ENCODE results near the gene CXorf66.
"Not testable (repeated sequence)": the region's sequence is repeated elsewhere in the genome, so short reads cannot be mapped to it uniquely, and the experiment has no call there.

The CXorf66 gene

DNA sequence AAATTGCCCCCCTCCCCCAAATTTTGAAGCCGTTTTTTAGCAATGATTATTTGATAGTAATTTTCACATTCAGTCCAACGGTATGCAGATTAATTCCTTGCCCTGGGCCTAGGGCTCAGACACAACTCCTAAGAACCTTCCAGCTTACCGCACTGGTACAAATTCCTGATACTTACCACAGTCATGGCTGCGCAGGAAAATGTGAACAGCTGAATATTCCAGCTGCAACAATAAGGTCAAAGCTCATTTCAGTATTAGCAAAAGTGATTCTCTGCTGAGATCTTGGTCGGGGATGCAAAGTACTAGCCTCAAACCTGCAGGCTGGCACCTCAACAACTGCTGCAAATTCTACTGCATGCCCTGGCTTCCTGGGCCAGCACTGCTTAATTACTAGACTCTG, 35.4 kb downstream of the CXorf66 start:
- DNase-seq (ENCODE audit: low read depth): no peak

DNA sequence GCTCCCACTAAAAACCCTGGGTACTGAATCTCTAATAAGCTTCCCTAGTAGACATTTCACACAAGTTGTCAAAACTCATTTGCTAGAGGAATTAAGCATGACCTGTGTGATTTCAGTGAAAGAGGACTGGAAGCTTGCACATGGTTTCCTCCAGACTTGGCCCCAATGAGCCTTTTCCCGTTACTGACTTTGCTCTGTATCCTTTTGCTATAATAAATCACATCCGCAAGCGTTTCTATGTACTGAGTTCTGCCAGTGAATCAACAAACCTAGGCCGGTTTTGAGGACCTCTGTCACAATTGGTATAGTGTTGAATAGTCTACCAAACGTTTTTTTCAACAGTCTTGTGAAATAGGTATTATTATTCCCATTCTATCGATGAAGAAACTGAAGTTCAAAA, 40.6 kb downstream of the CXorf66 start:
- DNase-seq (ENCODE audit: low read depth): no peak

DNA sequence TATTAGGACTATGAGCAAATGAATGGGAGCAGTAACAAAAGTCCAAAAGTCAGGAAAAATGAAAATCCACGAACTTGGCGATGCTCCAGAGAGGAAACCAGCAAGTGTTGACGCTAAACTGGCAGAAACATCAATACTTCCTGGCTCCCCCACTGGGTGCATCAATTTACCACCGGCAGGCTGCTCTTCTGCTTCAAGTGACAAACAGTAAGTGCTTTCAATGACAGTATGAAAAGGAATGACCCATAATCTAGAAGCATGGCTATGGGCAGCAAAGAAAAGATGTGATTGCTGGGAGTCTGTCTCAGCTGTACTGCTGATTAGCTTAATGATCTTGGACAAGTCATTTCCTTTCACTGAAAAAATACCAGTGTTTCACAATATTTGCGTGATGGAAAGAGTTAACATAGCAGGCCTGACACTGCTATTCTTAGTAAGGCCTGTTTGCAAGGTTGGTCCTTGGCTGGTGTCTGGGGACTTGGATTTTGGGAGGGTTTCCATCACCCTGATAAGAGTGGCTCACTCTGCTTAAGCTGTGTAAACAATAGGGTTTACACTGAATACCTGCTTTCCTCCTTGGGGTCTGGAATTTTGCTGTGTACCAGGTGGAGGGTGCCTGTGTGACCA, 41.1 kb downstream of the CXorf66 start:
- no peak for DNase-seq (ENCODE audit: low read depth)

DNA sequence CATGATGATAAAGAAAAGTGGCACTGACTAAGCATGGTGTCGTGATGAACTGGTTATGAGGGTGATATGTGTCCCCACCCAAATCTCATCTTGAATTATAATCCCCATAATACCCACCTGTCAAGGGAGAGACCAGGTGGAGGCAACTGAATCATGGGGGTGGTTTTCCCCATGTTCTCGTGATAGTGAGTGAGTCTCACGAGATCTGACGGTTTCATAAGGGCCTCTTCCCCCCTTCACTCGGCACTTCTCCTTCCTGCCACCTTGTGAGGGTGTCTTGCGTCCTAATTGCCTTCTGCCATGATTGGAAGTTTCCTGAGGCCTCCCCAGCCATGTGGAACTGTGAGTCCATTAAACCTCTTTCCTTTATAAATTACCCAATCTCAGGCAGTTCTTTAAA, 44.2 kb downstream of the CXorf66 start:
- not testable (repeated sequence) for DNase-seq (ENCODE audit: low read depth)

DNA sequence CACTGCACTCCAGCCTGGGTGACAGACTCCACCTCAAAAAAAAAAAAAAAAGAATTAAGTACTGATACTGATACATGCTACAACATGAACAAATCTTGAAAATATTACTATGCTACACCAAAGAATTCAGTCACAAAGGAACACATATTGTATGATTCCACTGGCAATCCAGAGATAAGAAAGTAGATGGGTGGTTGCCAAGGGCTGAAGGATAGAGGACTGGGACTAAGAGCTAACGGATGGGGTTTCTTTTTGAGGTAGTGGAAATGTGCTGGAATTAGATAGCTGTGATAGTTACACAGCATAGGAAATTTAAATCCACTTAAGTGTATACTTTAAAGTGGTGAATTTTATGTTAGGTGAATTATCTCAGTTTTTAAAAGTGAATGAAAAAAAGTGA, 45.0 kb downstream of the CXorf66 start:
- DNase-seq (ENCODE audit: low read depth): no peak

DNA sequence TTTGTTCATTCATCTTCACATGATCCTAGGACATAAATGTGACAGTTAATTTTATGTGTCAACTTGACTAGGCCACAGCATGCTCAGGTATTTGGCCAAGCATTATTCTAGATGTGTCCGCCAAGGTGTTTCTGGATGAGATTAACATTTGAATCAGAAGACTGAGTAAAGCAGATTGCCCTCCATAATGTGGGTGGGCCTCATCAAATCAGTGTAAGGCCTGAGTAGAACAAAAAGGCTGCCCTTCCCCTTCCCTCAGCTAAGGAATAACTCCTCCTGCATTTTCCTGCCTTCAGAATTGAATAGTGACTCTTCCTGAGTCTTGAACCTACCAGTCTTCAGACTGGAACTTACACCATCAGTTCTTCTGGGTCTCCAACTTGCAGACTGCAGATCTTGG, 50.9 kb downstream of the CXorf66 start:
- DNase-seq (ENCODE audit: low read depth): no peak

DNA sequence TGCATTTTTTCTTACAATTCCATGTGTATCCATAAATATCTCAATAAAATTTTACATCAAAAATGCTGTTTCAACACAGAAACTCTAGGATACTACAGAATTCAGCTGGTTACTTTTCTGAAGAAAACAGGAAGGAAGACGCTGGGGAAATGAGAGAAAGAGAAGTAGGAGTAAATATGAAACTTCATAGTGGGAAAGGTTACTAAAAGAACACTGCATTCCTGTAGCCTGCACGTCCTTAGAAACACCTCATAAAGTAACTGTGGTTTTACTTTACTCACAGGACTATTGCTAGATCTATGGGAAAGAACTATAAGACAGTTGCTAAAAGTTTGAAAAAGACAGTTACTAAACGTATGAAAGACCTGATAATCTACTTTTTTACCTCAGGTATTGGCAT, 55.6 kb downstream of the CXorf66 start:
- DNase-seq (ENCODE audit: low read depth): no peak

DNA sequence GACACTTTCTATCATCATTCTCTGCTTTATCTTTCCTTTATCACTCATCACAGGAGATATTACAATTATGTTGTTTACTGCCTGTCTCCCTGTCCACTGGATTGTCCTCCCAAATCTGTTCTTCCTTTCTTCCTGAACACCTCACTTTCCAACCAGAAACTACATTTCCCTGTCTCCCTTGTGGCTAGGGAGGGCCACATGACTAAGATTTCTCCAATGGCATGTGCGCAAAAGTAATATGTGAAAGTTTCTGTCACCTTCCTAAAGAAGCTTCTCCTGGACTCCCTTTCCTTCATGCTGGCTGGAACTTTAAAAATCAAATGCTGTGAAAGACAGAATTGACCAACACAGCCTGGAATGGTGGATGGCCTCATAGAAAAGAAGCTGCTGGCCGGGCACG, 58.2 kb downstream of the CXorf66 start:
- no peak for DNase-seq (ENCODE audit: low read depth)

DNA sequence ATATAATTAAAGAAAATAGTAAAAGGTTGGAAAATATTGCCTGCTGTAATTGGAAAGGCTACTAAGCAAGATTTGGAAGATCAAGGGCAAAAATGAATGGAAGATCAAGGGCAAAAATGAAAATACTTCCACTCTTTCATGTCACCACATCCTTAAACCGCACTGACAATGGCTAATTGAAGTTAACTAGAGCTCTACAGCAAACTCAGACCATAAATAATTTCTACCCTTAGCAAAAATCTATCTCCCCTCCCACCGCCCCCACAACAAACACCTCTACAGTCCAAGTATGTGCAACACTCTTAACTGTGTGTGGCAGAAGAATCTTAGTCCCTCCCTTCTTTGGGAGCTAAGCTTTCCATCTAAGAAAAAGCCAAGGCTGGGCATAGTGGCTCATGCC, 59.6 kb downstream of the CXorf66 start:
- no peak for DNase-seq (ENCODE audit: low read depth)
